ENCODE data around the gene NFIX.
"Not testable (repeated sequence)": the region's sequence is repeated elsewhere in the genome, so short reads cannot be mapped to it uniquely, and the experiment has no call there.

NFIX gene

DNA sequence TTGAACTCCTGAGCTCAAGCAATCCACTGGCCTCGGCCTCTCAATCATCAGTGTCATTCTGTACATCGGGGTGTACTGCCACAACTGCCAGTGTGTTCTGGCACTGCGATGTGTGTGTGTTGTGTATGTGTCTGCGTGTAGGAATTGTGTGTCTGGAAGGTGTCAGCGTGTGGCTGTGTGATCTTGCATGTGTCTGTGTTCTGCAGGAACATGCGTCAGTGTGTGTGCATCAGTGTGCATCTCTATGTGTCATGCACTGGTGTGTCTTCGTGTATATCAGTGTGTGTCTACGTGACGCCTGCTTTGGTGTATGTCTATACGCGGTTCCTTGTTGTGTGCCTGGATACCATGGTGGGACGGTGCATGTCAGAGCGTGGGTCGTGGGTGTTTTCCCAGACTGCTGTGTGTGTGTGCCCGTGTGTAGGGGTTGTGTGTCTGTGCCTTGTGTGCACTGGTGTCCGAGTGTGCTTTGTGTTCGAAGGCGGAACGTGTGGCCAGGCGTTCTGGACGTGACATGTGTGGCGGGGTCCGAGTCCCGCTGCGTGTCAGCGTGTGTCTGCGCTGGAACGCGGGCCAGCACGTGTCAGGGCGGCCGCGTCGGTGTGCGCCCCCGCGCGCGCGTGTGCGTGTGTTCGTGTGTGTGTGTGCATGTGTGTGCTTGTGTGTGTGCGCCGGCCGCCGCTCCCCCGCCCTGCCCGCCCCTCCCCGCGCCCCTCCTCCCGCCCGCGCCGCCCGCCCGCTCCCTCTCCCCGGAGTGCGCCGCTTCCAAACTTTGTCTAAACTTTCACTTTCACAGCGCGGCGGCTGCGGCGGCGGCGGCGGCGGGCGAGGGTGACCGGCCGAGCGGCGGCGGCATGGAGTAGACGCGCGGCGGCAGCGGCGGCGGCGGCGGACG, at the start of gene NFIX:
Gene NFIX, plus strand, starts transcription at position 775 of the 895 bp plus-strand sequence. CDS start 363 bp downstream, outside the sequence.
- no peak for DNase-seq

DNA sequence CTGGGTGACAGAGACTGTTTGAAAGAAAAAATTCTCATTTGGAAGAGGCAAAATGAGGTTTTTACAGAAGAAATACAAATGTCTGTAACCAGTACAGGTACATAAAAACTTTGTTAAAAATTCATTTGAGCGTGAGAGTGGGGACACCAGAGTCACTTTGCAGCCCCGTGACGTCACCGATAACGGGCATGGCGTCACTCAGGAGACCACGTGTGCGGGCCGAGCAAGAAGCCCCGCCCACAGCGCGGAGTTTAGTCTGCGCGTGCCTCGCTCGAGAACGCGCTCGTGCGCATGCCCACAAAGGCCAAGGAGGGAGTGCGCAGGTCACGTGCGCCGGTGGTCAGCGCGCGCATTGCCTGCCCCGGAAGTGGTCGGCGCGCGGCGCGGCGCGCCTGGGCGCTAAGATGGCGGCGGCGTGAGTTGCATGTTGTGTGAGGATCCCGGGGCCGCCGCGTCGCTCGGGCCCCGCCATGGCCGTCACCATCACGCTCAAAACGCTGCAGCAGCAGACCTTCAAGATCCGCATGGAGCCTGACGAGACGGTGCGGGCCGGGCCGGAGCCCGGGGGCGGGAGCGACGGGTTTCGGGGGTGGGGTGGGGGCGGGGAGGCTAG, 49.7 kb upstream of the NFIX start, which contains the start of gene RAD23A:
Gene RAD23A, plus strand, starts transcription at position 384 of the 613 bp plus-strand sequence. Its CDS starts 87 bp downstream, at position 471.
- peak; percentile 96 for DNase-seq

DNA sequence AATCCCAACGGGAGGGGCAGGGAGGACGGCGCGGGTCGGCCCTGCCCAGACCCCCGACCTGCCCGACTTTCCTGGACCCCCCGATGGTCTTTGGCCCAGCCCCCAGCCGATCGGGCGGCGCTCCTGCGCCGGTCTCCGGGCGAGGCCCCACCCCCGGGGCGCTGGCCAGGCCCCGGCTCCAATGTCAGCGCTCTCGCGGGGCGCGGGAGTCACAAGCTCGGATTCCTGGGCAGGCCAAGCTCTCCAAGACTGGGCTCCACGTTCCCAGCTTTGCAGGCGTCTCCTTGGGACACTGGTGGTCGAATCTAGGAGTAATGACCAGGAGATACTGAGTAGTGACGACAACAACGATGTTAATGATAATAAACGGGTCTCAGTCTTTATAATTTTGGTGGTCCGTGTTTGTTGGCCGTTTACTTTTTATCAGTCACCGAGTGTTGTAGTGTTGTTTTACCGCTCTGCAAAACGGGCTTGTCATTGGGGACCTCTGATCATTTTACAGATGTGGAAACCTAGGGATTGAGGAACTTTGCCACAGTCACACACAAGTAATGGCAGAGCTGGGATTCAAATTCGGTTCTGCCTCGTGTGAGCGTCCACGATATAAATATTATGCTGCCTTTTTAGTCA, 49.1 kb upstream of the NFIX start:
- DNase-seq: peak; percentile 72

DNA sequence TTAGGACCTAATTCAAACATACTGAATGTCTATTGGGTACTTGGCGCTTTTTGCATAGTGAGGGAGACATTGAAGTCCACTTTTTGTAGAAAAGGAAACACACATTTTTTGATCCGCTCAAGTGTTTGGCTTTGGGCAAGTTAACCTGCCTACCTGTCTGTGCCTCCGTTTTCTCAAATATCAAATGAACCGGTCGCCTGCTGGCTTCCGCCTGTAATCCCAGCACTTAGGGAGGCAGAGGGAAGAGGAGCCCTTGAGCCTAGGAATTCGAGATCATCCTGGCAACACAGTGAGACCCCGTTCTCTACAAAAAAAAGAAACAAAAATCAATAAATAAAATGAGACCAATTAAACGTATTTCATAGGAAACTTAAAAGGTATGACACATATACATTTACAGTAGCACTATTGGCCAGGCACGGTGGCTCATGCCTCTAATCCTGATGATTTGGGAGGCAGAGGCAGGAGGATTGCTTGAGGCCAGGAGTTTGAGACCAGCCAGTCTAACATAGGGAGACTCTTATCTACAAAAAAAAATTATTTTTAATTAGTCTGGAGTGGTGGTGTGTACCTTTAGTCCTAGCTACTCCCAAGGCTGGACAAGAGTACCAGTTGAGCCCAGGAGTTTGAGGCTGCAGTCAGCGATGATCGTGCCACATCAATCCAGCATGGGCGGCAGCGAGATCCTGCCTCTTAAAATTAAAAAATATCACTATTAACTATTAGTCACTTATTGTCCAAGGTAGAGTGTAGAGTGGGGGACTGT, 48.4 kb upstream of the NFIX start:
- no peak for DNase-seq

DNA sequence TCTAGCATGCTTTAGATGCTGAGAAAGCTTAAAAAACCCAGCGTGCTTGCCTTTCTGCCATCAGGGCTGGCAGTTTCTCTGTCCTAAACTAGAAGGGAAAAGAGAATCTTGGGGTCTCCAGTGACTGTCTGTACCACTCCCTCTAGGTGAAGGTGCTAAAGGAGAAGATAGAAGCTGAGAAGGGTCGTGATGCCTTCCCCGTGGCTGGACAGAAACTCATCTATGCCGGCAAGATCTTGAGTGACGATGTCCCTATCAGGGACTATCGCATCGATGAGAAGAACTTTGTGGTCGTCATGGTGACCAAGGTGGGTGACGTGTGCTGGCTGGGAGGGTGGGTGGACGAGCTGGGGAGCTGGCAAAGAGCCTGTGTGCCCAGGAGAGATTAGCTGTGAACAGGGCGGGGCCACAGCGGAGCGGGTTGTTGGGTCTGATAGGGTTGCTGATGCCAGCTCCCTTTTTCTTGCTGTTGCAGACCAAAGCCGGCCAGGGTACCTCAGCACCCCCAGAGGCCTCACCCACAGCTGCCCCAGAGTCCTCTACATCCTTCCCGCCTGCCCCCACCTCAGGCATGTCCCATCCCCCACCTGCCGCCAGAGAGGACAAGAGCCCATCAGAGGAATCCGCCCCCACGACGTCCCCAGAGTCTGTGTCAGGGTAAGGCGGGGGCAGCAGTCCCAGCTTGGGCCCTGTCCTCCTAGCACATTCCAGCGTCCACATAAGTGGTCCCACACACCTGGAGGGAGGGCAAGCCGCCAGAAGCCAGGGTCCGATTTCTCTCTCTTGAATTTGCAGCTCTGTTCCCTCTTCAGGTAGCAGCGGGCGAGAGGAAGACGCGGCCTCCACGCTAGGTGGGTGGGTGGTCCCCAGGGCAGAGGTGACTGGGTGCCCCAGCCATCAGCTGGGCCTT, 47.3 kb upstream of the NFIX start:
- DNase-seq: no peak

DNA sequence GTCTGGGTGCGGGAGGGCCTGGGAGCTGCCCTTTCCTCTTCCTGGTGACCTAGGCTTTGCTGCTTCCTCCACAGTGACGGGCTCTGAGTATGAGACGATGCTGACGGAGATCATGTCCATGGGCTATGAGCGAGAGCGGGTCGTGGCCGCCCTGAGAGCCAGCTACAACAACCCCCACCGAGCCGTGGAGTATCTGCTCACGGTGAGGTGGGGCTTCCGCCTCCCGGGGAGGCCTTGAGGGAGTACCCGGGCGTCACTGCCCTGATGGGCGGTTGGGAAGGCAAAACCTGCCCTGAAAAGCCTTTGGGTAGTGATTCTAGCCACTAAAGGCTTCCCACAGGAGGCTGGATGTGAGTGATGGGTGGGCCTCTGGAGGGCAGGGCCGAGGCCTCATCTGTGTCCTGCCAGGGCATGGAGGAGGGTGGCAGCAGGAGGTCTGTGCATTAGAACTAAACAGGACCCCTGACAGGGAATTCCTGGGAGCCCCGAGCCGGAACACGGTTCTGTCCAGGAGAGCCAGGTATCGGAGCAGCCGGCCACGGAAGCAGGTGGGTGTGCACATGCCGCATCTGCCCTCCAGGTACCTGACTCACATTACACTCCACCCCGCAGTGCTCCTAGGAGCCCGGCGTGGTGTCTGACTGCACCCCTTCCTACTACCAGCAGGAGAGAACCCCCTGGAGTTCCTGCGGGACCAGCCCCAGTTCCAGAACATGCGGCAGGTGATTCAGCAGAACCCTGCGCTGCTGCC, 46.5 kb upstream of the NFIX start:
- DNase-seq: no peak

DNA sequence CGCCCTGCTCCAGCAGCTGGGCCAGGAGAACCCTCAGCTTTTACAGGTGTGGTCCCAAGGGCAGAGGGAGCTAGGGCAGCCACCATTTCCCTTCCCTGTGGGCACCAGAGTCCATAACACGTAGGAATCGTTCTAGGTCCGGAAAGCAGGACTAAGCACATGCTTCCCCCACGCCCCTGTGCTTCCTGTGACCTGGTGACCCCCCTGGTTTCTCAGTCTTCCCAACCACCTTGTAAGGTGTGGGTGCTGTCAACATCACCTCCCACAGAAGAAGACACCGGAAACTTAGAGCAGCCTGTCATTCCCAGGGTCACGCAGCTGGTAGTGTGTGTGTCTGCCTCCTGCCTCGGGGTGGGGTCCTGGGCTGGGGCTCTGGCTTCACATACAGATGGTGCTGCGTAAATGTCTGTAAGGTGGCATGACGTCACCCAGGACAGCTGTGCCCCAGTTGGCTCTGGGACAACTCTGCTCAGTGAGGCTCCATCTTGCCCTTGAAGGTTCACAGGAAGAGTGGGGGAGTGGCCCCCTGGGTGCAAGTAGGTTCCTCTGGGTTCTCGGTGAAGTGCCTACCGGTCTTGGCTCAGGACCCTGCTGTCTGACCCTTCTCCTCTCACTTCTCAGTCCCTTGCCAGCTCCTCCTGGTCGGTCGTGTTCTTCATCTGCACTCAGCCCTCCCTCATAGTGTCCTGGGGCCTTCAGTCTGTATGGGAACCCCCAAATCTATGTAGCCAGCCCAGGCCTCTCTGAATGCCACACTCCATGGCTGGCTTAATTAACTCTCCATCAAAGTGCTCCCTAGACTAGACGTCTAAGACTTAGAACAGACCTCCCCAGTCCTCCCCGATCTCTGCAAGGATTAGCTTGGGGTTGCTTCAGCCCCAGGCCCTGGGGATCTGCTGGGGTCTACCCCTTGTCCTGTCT, 45.7 kb upstream of the NFIX start:
- DNase-seq: no peak

DNA sequence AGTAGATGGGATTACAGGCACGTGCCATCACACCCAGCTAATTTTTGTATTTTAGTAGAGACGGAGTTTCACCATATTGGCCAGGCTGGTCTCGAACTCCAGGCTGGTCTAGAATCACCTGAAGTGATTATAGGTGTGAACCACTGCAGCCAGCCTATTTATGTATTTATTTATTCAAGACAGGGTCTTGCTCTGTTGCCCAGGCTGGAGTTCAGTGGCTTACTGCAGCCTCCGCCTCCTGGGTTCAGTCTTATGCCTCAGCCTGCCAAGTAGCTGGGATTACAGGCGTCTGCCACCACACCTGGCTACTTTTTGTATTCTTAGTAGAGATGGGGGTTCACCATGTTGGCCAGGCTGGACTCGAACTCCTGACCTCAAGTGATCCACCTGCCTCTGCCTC, 43.2 kb upstream of the NFIX start:
- DNase-seq: not testable (repeated sequence)

DNA sequence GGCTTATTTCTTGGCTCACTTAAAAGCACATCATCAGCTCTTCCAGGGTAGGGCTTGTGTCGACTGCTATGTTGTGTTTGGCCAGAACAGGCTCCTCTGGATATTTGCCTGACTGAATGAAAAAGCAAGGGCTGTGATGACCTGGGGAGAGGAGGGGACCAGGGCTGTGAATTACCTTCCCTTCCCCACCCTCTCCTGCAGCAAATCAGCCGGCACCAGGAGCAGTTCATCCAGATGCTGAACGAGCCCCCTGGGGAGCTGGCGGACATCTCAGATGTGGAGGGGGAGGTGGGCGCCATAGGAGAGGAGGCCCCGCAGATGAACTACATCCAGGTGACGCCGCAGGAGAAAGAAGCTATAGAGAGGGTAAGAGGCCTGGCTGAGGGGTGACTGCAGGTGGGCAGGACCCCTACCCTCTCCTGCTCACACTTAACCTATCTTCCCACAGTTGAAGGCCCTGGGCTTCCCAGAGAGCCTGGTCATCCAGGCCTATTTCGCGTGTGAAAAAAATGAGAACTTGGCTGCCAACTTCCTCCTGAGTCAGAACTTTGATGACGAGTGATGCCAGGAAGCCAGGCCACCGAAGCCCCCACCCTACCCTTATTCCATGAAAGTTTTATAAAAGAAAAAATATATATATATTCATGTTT, 42.7 kb upstream of the NFIX start:
- DNase-seq: peak; percentile 72

DNA sequence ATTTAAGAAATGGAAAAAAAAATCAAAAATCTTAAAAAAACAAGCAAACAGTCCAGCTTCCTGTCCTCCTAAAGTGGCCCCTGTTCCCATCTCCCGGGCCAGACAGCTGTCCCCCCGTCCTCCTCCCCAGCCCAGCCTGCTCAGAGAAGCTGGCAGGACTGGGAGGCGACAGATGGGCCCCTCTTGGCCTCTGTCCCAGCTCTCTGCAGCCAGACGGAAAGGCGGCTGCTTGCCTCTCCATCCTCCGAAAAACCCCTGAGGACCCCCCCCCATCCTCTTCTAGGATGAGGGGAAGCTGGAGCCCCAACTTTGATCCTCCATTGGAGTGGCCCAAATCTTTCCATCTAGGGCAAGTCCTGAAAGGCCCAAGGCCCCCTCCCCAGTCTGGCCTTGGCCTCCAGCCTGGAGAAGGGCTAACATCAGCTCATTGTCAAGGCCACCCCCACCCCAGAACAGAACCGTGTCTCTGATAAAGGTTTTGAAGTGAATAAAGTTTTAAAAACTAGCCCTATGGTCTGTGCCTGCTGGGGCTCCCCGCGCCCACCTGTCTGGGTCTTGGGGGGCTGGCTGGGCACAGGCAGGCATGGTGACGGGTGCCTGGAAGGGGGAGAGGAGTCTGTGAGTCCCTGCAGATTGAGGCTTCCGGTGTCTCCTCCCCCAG, 42.0 kb upstream of the NFIX start:
- DNase-seq: peak; percentile 56

DNA sequence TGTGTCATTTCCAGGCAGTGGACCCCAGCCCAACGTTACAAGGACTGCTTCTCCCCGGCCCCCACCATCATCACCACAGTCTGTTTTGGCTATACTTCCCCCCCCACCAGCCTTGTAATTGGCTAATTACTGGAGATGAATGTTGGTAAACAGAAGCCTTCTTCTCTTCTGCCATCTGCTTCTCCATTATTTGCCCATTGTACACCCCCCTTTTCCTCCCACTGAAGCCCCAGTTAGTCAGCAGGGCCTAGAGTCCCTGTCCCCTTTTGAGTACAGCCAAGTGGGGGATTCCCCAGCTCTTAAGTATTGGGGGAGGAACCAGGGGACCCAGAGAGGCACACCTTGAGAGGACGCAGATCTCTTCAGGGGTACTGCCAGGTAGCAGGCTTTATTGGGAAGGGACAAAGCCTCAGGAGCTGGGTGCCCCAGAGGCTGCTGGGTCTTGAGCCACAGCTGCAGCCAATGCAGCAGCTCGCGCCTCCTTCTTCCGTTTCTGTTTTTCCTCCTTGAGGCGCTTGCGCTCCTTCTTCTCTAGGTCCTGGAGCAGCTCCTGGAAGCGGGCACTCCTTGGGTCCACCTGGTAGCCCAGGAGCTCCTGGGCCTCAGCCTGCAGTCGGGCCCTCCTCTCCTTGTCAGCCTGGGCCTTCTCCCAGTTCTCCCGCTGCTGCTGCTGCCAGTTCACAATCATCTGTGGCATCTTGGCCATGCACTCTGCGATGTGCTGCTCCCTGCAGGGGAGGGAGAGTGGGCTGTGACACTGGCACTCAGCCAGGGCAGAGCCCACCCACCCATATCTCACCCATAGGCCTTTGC, 41.3 kb upstream of the NFIX start:
- DNase-seq: no peak

DNA sequence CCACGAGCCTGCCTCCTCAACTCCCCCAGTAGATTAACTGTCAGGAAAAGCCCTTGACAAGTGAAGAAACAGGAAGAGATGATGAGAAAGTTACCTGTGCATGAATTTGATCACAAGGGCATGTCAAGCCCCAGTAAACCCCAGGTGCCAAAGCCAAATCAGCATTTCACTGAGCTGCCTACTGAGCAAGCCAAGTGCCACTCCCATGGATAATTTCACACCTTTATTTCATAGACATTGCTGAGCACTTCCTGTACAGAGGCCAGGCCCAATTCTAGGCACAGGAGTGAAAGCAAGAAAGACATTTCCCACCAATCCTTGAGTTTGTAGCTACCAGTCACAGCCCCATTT, 40.7 kb upstream of the NFIX start:
- no peak for DNase-seq

DNA sequence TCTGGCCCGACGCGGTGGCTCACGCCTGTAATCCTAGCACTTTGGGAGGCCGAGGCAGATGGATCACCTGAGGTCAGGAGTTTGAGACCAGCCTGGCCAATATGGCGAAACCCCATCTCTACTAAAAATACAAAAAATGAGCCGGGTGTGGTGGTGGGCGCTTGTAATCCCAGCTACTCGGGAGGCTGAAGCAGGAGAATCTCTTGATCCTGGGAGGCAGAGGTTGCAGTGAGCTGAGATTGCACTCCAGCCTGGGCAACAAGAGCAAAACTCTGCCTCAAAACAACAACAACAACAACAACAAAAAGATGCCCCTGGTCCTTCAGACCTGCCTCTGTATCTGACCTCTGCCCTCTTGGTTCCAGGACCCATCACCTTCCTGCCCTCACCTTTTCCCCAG, 39.7 kb upstream of the NFIX start:
- not testable (repeated sequence) for DNase-seq

DNA sequence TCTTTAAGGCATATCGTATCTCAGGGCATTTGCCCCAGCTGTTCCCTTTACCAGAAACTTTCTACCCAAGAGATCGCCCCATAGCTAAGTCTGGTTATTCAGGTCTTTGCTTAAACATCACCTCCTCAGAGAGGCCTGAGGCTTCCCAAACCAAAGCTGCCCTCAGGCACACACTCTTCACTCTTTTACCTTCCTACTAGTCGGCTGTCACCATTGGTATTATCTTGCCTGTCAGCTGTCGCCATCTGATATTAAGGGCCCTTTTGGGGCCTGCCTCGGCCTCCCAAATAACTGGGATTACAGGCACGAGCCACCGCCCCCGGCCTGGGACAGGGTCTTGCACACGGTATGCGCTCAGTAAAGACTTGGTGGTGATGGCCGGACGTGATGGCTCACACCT, 39.3 kb upstream of the NFIX start:
- no peak for DNase-seq

DNA sequence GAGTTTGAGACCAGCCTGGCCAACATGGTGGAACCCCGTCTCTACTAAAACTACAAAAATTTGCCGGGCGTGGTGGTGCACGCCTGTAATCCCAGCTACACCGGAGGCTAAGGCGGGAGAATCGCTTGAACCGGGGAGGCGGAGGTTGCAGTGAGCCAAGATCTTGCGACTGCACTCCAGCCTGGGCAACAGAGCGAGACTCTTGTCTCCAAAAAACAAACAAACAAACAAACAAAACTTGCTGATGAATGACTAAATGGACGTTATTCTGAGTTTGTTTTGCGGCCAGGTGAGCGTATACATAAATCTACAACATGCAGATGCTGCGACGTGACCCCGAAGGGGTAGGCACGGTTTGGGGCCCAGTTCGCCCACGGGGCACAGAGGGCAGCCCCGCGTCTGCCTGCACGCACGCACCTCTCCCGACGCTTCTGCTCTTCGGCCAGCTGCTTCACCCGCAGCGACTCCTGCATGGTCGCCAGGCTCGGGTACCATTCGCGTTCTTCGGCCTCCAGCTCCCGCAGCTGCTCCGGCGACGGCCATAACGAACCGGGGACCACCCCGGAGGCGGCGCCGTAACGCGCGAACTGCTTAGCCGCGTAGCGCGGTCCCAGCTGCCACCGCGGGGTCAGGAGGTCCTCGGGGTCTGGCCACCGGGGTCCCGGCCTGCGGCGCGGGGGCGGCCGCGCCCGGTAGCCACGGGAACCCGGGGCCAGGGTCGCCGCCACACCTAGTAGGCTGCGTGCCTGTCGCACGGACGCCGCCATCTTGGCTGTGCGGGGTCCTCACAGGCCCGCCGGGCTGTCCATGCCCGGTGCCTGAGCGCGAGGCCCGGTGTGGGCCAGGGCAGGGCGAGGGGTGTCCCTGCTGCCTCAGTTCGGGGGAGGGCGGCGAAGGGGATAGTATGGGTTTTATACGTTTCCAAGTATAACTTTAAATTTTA, 38.6 kb upstream of the NFIX start, which contains the start of gene GADD45GIP1:
Gene GADD45GIP1, minus strand, starts transcription at position 778 of the 943 bp plus-strand sequence. Its CDS starts 11 bp downstream, at position 767.
- peak; percentile 85 for DNase-seq

DNA sequence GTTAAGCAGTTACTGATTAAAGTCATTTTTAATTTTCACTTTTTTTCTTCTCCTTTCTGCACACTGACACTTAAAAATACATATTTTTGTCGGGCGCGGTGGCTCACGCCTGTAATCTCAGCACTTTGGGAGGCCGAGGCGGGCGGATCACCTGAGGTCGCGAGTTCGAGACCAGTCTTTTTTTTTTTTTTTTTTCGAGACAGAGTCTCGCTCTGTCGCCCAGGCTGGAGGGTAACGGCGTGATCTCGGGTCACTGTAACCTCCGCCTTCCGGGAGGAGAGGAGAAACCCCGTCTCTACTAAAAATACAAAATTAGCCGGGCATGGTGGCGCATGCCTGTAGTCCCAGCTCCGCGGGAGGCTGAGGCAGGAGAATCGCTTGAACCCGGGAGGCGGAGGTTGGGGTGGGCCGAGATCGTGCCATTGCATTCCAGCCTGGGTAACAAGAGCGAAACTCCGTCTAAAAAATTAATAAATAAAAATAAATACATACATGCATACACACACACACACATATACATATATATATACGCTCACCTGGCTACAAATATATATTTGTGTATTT, 37.8 kb upstream of the NFIX start:
- not testable (repeated sequence) for DNase-seq

Data from DMS79 (cell line).